Measurements from ENCODE around the gene EIF4E2. TPM values are rescaled to one million over a fixed set of nuclear protein-coding genes. Genes with fewer than 3 reads are reported as not detected.

EIF4E2 gene
- polyA plus RNA-seq, 1 experiment: 40.5 TPM

GRCh38 chr2:232541195-232541960 is 9.1 kb upstream of the EIF4E2 start:
- Histone ChIP-seq H3K9me3 (ENCODE audit: control insufficient read depth, insufficient read depth, low read length) (peaks cover 2% of the 10 kb centered on the region), H3K4me3 (ENCODE audit: low read depth, low read length) (no peak overlapping the region), H3K27ac (ENCODE audit: low read depth, low read length) (no peak overlapping the region), H3K27me3 (ENCODE audit: control insufficient read depth, insufficient read depth, low read length) (peaks cover 10% of the 10 kb centered on the region)
- CTCF ChIA-PET: no interaction called here
- DNase-seq (ENCODE audit: low read depth, low spot score): no peak
- TF ChIP-seq CTCF (IDR thresholded peaks at IDR 0.05; ENCODE audit: low read depth, low read length): no peak
- POLR2A ChIA-PET: no interaction called here

GRCh38 chr2:232541961-232542714 is 8.4 kb upstream of the EIF4E2 start:
- H3K27ac ChIP-seq (ENCODE audit: low read depth, low read length): no peak overlapping the region
- CTCF ChIA-PET: no interaction called here
- H3K4me3 ChIP-seq (ENCODE audit: low read depth, low read length): no peak overlapping the region
- POLR2A ChIA-PET: no interaction called here
- no peaks in the 10 kb centered on the region; the same call in 1 of the 2 replicates for H3K9me3 ChIP-seq (ENCODE audit: control insufficient read depth, insufficient read depth, low read length)
- no peak for TF ChIP-seq CTCF (IDR thresholded peaks at IDR 0.05; ENCODE audit: low read depth, low read length)
- DNase-seq (ENCODE audit: low read depth, low spot score): no peak
- peaks cover 10% of the 10 kb centered on the region for H3K27me3 ChIP-seq (ENCODE audit: control insufficient read depth, insufficient read depth, low read length)

- Histone ChIP-seq H3K27me3 (ENCODE audit: control insufficient read depth, insufficient read depth, low read length) (peaks cover 6% of the 10 kb centered on the region), H3K9me3 (ENCODE audit: control insufficient read depth, insufficient read depth, low read length) (no peaks in the 10 kb centered on the region; the same call in 1 of the 2 replicates), H3K27ac (ENCODE audit: low read depth, low read length) (no peak overlapping the region), H3K4me3 (ENCODE audit: low read depth, low read length) (no peak overlapping the region)
- ChIA-PET CTCF (no interaction called here), POLR2A (no interaction called here)
- TF ChIP-seq CTCF (IDR thresholded peaks at IDR 0.05; ENCODE audit: low read depth, low read length): no peak
- no peak for DNase-seq (ENCODE audit: low read depth, low spot score)
Measured at GRCh38 chr2:232542715-232543467, 7.6 kb upstream of the EIF4E2 start.

- ChIA-PET POLR2A (no interaction called here), CTCF (no interaction called here)
- Histone ChIP-seq H3K4me3 (ENCODE audit: low read depth, low read length) (no peak overlapping the region), H3K27me3 (ENCODE audit: control insufficient read depth, insufficient read depth, low read length) (peaks cover 6% of the 10 kb centered on the region), H3K27ac (ENCODE audit: low read depth, low read length) (no peak overlapping the region), H3K9me3 (ENCODE audit: control insufficient read depth, insufficient read depth, low read length) (no peaks in the 10 kb centered on the region; the same call in 1 of the 2 replicates)
- DNase-seq (ENCODE audit: low read depth, low spot score): no peak
- TF ChIP-seq CTCF (IDR thresholded peaks at IDR 0.05; ENCODE audit: low read depth, low read length): no peak
Measured at GRCh38 chr2:232543491-232543890, 7.0 kb upstream of the EIF4E2 start.
